ENCODE results near the gene SORBS1. TPM values are rescaled to one million over a fixed set of nuclear protein-coding genes. Genes with fewer than 3 reads are reported as not detected.

Gene SORBS1
- total RNA-seq, 1 donor from 2014 or later: 58.2 TPM

DNA sequence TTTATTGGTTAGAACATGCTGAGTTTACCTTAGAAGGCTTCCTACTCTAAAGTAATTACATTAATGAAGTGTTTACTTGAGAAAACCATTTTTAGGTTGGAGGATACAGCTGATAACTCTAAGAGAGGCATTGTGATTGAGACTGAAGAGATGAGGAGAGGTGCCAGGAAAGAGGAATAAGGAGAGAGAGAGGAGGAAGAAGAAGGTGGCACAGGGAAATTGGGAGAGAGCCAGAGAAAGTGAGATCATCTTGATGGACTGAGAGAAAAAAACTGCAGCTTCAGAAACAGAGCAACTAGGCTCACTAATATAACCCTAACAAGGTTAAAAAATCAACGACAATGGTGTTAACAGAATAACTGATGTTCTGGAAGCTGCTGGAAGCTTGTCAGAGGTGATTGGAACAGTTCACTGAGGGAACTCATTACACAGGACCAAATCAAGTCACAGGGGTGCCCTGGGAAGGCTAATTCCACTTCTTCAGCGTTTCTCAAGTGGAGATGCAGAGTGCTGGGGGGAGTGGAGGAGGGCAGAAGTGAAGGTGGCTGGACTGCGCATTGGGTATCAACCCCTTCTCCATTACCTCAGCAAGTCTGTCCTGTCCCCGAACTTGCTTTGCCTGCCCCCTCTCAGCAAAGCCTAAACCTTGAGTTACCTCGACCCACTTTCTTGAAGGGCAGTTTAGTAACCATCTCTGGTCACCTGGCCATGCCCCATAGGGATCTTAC is 6.9 kb upstream of the SORBS1 start:
- Histone ChIP-seq H3K4me1 (peaks cover 7% of the 10 kb centered on the region), H3K27me3 (ENCODE audit: low read depth) (no peaks in the 10 kb centered on the region), H3K36me3 (no peaks in the 10 kb centered on the region), H3K4me3 (no peak overlapping the region), H3K9me3 (no peaks in the 10 kb centered on the region), H3K27ac (no peak overlapping the region)
- intact Hi-C loops (cut with DNase I): no loop called here
- no peak for DNase-seq
- TF ChIP-seq, protein P1, sequence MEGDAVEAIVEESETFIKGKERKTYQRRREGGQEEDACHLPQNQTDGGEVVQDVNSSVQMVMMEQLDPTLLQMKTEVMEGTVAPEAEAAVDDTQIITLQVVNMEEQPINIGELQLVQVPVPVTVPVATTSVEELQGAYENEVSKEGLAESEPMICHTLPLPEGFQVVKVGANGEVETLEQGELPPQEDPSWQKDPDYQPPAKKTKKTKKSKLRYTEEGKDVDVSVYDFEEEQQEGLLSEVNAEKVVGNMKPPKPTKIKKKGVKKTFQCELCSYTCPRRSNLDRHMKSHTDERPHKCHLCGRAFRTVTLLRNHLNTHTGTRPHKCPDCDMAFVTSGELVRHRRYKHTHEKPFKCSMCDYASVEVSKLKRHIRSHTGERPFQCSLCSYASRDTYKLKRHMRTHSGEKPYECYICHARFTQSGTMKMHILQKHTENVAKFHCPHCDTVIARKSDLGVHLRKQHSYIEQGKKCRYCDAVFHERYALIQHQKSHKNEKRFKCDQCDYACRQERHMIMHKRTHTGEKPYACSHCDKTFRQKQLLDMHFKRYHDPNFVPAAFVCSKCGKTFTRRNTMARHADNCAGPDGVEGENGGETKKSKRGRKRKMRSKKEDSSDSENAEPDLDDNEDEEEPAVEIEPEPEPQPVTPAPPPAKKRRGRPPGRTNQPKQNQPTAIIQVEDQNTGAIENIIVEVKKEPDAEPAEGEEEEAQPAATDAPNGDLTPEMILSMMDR (IDR thresholded peaks at IDR 0.05): no peak
- ATAC-seq: peak; percentile 14 to 21

DNA sequence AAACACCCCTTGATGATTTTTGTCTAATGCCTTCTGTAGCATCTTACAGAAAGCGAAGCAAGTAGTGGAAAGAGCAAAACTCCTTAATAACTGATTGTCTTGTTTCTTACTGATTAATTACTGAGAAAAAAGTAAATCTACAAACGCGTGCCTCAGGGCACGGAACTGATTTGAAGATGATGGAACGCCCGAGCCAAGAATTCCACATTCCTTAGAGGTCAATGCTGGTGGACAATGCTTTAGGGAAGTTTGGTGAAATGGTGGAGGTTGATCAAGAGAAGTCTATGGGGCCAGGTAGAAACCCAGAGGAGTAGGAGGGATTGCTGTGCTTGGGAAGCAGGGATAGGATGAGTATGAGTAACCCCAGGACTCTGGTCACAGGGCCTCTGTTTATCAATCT is 5.0 kb upstream of the SORBS1 start:
- Histone ChIP-seq H3K27me3 (ENCODE audit: low read depth) (no peaks in the 10 kb centered on the region), H3K9me3 (no peaks in the 10 kb centered on the region), H3K4me3 (no peak overlapping the region), H3K27ac (no peak overlapping the region), H3K4me1 (peaks cover 14% of the 10 kb centered on the region), H3K36me3 (no peaks in the 10 kb centered on the region)
- no peak for ATAC-seq
- intact Hi-C loops (cut with DNase I): no loop called here
- TF ChIP-seq, protein P1 (IDR thresholded peaks at IDR 0.05): no peak
- DNase-seq: no peak

DNA sequence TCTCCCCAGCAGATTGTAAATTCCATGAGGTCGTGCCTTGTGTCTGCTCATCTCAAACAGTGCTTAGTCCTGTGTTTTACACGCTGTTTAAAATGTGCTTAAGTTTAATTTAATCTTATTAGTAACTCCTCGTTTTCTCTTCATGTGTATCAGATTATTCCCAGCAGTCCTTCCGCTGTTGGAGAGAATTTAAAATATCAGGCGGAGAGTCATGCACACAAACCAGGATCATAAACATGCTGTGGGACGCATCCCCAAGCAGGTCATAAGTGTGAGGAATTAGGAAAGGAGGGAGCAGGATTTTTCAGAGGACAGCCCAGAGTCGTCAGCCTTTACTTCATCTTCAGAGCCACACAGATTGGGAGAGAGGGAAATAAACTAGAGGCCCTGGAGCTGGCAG is 4.2 kb upstream of the SORBS1 start:
- ATAC-seq (no peak), DNase-seq (no peak)
- no peaks in the 10 kb centered on the region for H3K27me3 ChIP-seq (ENCODE audit: low read depth)
- H3K27ac ChIP-seq: no peak overlapping the region
- no peaks in the 10 kb centered on the region for H3K9me3 ChIP-seq
- H3K36me3 ChIP-seq: no peaks in the 10 kb centered on the region
- no peak overlapping the region for H3K4me3 ChIP-seq
- intact Hi-C loops (cut with DNase I): no loop called here
- H3K4me1 ChIP-seq: peaks cover 15% of the 10 kb centered on the region
- TF ChIP-seq, protein P1 (IDR thresholded peaks at IDR 0.05): no peak

DNA sequence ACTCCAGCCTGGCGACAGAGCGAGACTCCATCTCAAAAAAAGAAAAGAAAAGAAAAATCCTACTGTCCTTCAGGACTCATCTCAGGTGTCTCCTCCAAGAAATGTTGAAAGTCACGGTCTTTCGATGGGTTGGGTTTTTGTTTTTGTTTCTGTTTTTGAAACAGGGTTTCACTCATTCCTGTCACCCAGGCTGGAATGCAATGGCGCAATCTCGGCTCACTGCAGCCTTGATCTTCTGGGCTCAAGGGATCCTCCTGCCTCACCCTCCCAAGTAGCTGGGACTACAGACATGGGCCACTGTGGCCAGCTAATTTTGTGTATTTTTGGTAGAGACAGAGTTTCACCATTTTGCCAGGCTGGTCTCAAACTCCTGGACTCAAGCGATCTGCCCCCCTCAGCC is 3.1 kb upstream of the SORBS1 start:
- intact Hi-C loops (cut with DNase I): no loop called here
- H3K27ac ChIP-seq: no peak overlapping the region
- no peak overlapping the region for H3K4me3 ChIP-seq
- H3K36me3 ChIP-seq: no peaks in the 10 kb centered on the region
- no peaks in the 10 kb centered on the region for H3K27me3 ChIP-seq (ENCODE audit: low read depth)
- TF ChIP-seq, protein P1 (IDR thresholded peaks at IDR 0.05): no peak
- DNase-seq (no peak), ATAC-seq (no peak)
- peaks cover 23% of the 10 kb centered on the region for H3K4me1 ChIP-seq
- H3K9me3 ChIP-seq: no peaks in the 10 kb centered on the region

DNA sequence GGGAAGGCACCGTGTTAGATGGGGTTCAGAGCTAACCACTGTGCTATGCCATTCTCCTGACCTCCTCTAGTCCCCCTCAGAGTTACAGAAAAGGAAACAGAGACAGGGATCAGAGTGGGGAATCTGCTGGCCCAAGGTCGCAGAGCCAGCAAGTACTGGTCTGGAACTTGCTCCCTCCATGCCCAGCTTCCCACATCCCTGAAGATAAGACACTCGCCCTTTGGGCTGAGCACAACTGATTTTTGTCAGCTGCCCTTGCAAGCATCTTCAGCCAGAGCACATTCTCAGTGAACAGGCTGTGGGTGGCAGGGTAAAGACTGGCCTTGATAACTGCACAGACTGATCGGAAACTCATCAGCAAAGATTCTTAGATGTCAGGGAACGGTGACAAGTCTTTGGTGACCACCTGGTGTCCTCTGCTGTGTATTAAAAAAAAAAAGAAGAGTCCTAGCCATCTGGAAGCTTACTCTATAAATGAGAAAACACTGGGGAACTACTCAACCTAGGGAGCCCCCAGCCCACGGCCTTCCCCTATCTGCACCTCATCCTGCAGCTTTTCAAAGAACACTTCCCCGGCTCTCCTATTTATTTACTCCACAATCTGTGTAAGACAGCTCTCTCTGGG is 1.3 kb upstream of the SORBS1 start:
- Histone ChIP-seq H3K9me3 (no peaks in the 10 kb centered on the region), H3K27ac (no peak overlapping the region), H3K4me1 (peaks cover 23% of the 10 kb centered on the region), H3K27me3 (ENCODE audit: low read depth) (no peaks in the 10 kb centered on the region), H3K36me3 (no peaks in the 10 kb centered on the region), H3K4me3 (no peak overlapping the region)
- ATAC-seq (no peak), DNase-seq (no peak)
- intact Hi-C loops (cut with DNase I): no loop called here
- TF ChIP-seq, protein P1 (IDR thresholded peaks at IDR 0.05): no peak

Measured in lower lobe of right lung (tissue), 2 donors.